Large intestine (tissue), 3 donors: ENCODE results near the gene CAPRIN1. TPM values are rescaled to one million over a fixed set of nuclear protein-coding genes. Genes with fewer than 3 reads are reported as not detected.

ENCODE experiments used
- DNase-seq, 2 donors: peaks; one replicate each; pipeline versions ENCODE4 v3.0.0 to v3.0.0-alpha.2; 2013
- H3K27ac ChIP-seq: one replicate; pipeline ENCODE4 v1.5.1; 2013; ENCODE audit warnings: low read length
- H3K27me3 ChIP-seq: 2 replicates; pipeline ENCODE4 v1.6.1; 2013; ENCODE audit warnings: low read length; ENCODE audit not compliant: control insufficient read depth, insufficient read depth
- H3K36me3 ChIP-seq: 2 replicates; pipeline ENCODE4 v1.6.1; 2013; ENCODE audit warnings: low read length; ENCODE audit not compliant: control insufficient read depth, insufficient read depth
- H3K4me1 ChIP-seq: one replicate; pipeline ENCODE4 v1.6.1; 2013; ENCODE audit warnings: low read length; ENCODE audit not compliant: control insufficient read depth, insufficient read depth
- H3K4me3 ChIP-seq: one replicate; pipeline ENCODE4 v1.5.1; 2013; ENCODE audit warnings: low read length
- H3K9me3 ChIP-seq: one replicate; pipeline ENCODE4 v1.6.1; 2013; ENCODE audit warnings: mild to moderate bottlenecking, low read depth, low read length, moderate library complexity; ENCODE audit not compliant: control insufficient read depth
- whole genome bisulfite sequencing: methylation state at CpG from one replicate; pipeline ENCODE4 v1.1.5; 2013; ENCODE audit warnings: low lambda C conversion rate; ENCODE audit not compliant: insufficient coverage; 5-methylcytosine and 5-hydroxymethylcytosine counted together
- polyA plus RNA-seq: library from polyadenylated mRNA; unstranded; fragments of 120-200 nt; gene quantifications from one replicate; pipeline ENCODE4 v1.2.1, GENCODE V29; 2013

Gene CAPRIN1
- polyA plus RNA-seq, 1 donor = 162 TPM

DNA sequence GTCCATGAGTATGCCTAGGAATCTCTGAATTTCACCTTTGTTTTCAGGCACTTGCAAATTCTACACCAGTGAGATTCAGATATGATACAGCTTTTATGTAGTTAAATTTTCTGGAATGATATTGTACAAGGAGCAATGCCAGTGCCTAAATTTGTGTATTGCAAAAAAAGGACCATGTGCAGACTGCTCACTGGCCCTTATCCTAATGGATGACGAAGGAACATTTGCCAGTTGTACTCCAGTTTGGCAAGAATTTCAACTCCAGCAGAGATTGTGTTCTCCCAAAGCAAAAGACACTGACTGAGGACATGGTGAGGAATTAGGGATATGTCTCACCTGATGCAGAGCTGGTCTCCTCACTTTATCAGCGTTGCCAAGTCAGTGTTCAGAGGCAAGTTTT, 62.5 kb downstream of the CAPRIN1 start:
- no CpG with 5 or more reads among the region's 2 CpGs for WGBS
- Histone ChIP-seq H3K4me1 (no peaks in the 10 kb centered on the region), H3K27me3 (no peaks in the 10 kb centered on the region), H3K9me3 (no peaks in the 10 kb centered on the region), H3K36me3 (peaks cover 93% of the 10 kb centered on the region), H3K4me3 (no peak overlapping the region), H3K27ac (no peak overlapping the region)
- DNase-seq = no peak

DNA sequence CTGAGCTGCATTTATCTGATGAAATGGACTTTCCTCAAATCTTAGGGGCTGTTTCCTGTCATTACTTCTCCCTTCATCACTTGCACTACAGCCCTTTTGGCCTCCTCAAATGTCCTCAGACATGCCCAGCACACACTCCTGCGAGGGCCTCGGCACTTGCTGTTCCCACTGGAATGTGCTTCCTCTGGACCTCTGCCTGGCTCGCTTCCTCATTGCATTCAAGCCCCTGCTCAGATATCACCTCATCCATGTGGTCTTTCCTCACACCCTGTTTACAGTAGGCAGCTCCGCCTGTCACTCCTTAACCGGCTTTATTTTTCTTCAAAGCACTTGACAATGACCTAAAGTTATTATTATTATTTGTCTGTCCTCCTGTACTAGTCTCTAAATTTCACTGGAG, 62.9 kb downstream of the CAPRIN1 start:
- no peak overlapping the region for H3K4me3 ChIP-seq
- H3K4me1 ChIP-seq = no peaks in the 10 kb centered on the region
- DNase-seq = no peak
- 100% methylated on average over 1 of the region's 5 CpGs for WGBS
- H3K9me3 ChIP-seq = no peaks in the 10 kb centered on the region
- H3K27ac ChIP-seq = no peak overlapping the region
- H3K36me3 ChIP-seq = peaks cover 92% of the 10 kb centered on the region
- no peaks in the 10 kb centered on the region for H3K27me3 ChIP-seq

DNA sequence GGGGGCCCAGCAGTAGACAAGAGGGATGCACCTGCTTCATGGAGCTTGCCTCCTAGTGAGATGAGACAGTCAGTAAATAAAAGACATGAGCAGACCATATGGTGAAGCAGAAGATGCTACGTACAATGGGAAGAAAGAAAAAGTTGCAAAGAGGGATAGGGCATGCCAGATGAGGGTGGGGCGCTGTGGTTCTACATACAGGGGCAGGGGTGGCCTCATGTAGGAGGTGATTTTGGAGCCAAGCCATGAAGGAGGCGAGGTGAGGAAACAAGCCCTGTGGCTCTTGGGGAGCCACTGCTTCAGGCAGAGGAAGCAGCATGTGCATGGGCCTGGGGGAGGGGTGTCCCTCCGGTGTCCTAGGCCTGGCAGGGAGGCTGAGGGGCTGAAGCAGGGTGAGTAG, 69.1 kb downstream of the CAPRIN1 start:
- Histone ChIP-seq H3K36me3 (peaks cover 84% of the 10 kb centered on the region), H3K27me3 (no peaks in the 10 kb centered on the region), H3K27ac (no peak overlapping the region), H3K4me1 (no peaks in the 10 kb centered on the region), H3K9me3 (no peaks in the 10 kb centered on the region), H3K4me3 (no peak overlapping the region)
- no peak for DNase-seq
- no CpG with 5 or more reads among the region's 4 CpGs for WGBS

DNA sequence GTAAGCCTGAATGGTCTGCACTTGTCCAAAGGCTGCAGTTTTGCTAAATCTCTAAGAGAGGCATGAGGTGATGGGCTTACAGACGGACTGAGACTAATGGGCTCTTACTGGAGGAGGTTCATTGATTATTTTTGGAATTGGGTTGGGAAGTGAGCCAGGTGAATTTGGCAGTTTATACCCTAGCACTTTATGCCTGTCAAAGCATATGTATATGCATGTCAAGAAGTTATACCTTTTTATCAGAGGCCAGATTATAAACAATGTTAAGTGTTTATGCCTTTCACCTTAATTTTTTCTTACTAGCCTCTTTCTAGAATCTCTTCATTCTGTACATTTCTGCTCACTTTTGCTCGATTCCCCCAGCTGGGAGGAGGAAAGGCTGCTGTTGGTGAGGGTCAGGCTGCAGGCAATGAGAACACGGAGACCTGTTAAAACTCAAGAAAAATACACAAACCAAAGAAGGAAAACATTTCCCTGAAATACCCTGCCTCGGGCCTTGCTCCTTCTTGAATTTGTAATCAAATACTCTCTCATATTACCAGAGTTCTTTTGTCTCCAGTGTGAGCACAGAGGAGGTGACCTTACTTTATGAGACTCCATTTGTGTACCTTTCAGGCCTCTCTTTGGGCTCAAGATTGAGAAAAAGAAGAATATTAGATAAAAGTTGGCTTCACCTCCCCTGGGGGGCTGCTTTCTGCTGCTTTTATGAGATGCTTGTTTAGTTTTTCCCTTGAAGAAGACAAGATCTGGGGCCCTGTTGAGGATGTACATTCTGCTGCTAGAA, 73.5 kb downstream of the CAPRIN1 start:
- Histone ChIP-seq H3K27ac (no peak overlapping the region), H3K9me3 (no peaks in the 10 kb centered on the region), H3K36me3 (peaks cover 68% of the 10 kb centered on the region), H3K4me1 (no peaks in the 10 kb centered on the region), H3K27me3 (no peaks in the 10 kb centered on the region), H3K4me3 (no peak overlapping the region)
- no peak for DNase-seq
- 40% methylated on average over 1 of the region's 4 CpGs for WGBS

DNA sequence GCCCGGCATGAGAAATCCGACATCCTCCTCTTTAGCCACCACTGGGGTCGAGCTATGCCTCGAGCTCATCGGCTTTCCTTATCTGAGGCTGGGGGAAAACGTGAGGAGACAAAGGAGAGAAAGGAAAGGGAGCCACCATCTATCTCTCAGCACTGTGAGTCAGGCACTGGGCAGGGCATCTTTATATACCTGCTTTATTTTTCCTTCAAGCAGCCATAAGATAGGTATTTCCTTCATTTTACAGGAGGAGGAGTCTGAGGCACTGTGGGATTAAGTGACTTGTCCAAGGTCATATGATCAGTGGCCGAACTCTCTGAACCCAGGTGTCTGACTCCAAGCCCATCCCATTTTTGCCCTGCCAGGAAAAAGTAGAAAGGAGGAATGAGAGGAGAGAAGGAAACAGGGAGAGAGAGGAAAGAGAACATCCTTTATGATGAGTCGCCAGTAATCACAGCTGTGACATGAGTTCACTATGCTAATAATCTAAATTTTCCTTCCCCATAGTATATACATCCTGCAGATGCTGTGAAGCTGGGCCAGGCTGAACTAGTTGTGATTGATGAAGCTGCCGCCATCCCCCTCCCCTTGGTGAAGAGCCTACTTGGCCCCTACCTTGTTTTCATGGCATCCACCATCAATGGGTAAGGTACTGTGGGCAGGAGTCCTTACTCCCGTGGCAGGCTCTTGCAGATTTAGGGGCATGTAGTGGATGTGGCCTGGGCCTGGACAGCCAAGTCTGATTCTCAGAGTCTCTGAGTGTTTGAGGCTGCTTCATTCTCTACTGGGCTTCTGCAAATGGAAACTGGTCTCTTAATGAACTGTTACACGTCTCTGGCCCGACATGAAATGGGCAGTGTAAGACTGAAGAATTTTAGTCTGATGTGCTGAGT, 75.7 kb downstream of the CAPRIN1 start:
- Histone ChIP-seq H3K9me3 (no peaks in the 10 kb centered on the region), H3K4me1 (no peaks in the 10 kb centered on the region), H3K27ac (no peak overlapping the region), H3K27me3 (no peaks in the 10 kb centered on the region), H3K36me3 (peaks cover 68% of the 10 kb centered on the region), H3K4me3 (no peak overlapping the region)
- 90% methylated on average over 2 of the region's 12 CpGs for WGBS
- DNase-seq = no peak

GRCh38 chr11:34128824-34129223, 77.3 kb downstream of the CAPRIN1 start:
- H3K36me3 ChIP-seq = peaks cover 64% of the 10 kb centered on the region

GRCh38 chr11:34132261-34132965, 80.9 kb downstream of the CAPRIN1 start:
- no peak overlapping the region for H3K4me3 ChIP-seq
- no peaks in the 10 kb centered on the region for H3K4me1 ChIP-seq
- no peak overlapping the region for H3K27ac ChIP-seq
- H3K27me3 ChIP-seq = no peaks in the 10 kb centered on the region
- peaks cover 69% of the 10 kb centered on the region for H3K36me3 ChIP-seq
- no CpG with 5 or more reads among the region's 4 CpGs for WGBS
- H3K9me3 ChIP-seq = no peaks in the 10 kb centered on the region
- no peak for DNase-seq

More at GRCh38 chr11:34128824-34129223, 77.3 kb downstream of the CAPRIN1 start:
- H3K9me3 ChIP-seq = no peaks in the 10 kb centered on the region
- H3K4me1 ChIP-seq = no peaks in the 10 kb centered on the region
- no peak for DNase-seq
- 100% methylated on average over 2 of the region's 3 CpGs for WGBS
- no peak overlapping the region for H3K4me3 ChIP-seq
- H3K27ac ChIP-seq = no peak overlapping the region
- no peaks in the 10 kb centered on the region for H3K27me3 ChIP-seq

DNA sequence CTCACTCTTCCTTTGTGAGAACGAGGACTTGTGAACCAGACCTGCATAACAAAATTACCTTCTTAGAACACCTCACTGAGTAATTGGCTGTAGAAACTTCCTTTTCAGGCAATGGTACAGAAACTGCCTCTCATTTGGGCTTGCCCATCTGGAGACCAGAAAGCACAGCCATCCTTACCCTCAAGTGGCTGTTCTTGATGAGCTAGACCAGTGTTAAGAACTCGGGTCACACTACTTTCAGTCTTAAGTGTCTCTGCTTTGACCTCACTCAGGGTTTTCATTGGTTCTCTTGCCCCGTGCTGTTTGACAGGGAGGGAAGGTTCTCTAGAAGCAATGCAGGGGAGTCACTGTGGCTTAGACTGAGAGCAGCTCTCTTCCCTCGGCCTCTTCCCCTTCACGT, 83.2 kb downstream of the CAPRIN1 start:
- Histone ChIP-seq H3K4me1 (no peaks in the 10 kb centered on the region), H3K36me3 (peaks cover 83% of the 10 kb centered on the region), H3K9me3 (no peaks in the 10 kb centered on the region), H3K4me3 (no peak overlapping the region), H3K27me3 (no peaks in the 10 kb centered on the region), H3K27ac (no peak overlapping the region)
- WGBS = no CpG with 5 or more reads among the region's 5 CpGs
- DNase-seq = no peak

GRCh38 chr11:34135439-34135838, 83.9 kb downstream of the CAPRIN1 start:
- H3K36me3 ChIP-seq = peaks cover 89% of the 10 kb centered on the region
- H3K27ac ChIP-seq = no peak overlapping the region
- DNase-seq = no peak
- no peak overlapping the region for H3K4me3 ChIP-seq
- H3K4me1 ChIP-seq = no peaks in the 10 kb centered on the region
- H3K9me3 ChIP-seq = no peaks in the 10 kb centered on the region
- no peaks in the 10 kb centered on the region for H3K27me3 ChIP-seq
- no CpG with 5 or more reads among the region's 3 CpGs for WGBS

GRCh38 chr11:34136420-34136819, 84.9 kb downstream of the CAPRIN1 start:
- Histone ChIP-seq H3K4me1 (no peaks in the 10 kb centered on the region), H3K9me3 (no peaks in the 10 kb centered on the region), H3K27ac (no peak overlapping the region), H3K36me3 (peaks cover 89% of the 10 kb centered on the region), H3K27me3 (no peaks in the 10 kb centered on the region), H3K4me3 (no peak overlapping the region)
- DNase-seq = no peak
- no CpG with 5 or more reads among the region's 8 CpGs for WGBS
